HEK293 (cell line): ENCODE results near the gene NAA16.
"Not testable (repeated sequence)": the region's sequence is repeated elsewhere in the genome, so short reads cannot be mapped to it uniquely, and the experiment has no call there.

ENCODE experiments used
- ZNF335 ChIP-seq: fragments of 450-650 bp; formaldehyde crosslinking; conservative IDR thresholded peaks from 2 replicates; pipeline ENCODE4 v1.5.1; 2016; ENCODE audit warnings: missing biosample characterization, missing genetic modification characterization
- ZNF707 ChIP-seq: fragments of 450-650 bp; formaldehyde crosslinking; IDR thresholded peaks from 2 replicates; pipeline ENCODE4 v1.5.1; 2016; ENCODE audit warnings: missing biosample characterization, missing genetic modification characterization
- TF ChIP-seq, protein P1 (sequence below): IDR thresholded peaks from 2 replicates; pipeline ENCODE4 v1.6.1; 2011; ENCODE audit warnings: mild to moderate bottlenecking, low read depth, low read length, borderline replicate concordance
- TF ChIP-seq, protein P2 (sequence below): fragments of 450-650 bp; formaldehyde crosslinking; IDR thresholded peaks from 2 replicates; pipeline ENCODE4 v1.5.1; 2016; ENCODE audit warnings: missing biosample characterization, missing genetic modification characterization
- TF ChIP-seq, protein P3 (sequence below): fragments of 450-650 bp; formaldehyde crosslinking; IDR thresholded peaks from 2 replicates; pipeline ENCODE4 v1.5.1; 2016; ENCODE audit warnings: missing biosample characterization, missing genetic modification characterization

DNA sequence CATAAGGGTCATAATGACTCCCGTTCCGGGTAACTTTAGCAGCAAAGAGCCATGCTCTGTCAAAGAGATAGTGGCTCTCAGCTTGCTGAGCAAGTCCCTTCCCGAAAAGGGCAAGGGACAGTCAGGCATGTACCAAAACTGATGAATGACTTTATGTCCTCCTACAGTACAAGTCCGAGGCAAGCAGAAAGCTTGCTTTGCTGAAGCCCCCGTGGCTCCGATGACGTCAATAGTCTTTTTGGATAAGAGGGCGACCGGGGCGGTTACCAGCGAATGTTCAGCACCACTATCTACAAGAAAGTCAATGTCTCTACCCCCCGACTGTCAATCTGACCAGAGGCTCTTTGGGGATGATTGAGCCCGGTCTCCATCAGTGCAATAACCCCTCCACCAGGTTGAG lies 112.2 kb downstream of the NAA16 start:
- TF ChIP-seq, protein P1, sequence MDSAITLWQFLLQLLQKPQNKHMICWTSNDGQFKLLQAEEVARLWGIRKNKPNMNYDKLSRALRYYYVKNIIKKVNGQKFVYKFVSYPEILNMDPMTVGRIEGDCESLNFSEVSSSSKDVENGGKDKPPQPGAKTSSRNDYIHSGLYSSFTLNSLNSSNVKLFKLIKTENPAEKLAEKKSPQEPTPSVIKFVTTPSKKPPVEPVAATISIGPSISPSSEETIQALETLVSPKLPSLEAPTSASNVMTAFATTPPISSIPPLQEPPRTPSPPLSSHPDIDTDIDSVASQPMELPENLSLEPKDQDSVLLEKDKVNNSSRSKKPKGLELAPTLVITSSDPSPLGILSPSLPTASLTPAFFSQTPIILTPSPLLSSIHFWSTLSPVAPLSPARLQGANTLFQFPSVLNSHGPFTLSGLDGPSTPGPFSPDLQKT: not testable (repeated sequence)
- not testable (repeated sequence) for TF ChIP-seq ZNF335, ZNF707 (tag by site-specific recombination)
- TF ChIP-seq, protein P2, sequence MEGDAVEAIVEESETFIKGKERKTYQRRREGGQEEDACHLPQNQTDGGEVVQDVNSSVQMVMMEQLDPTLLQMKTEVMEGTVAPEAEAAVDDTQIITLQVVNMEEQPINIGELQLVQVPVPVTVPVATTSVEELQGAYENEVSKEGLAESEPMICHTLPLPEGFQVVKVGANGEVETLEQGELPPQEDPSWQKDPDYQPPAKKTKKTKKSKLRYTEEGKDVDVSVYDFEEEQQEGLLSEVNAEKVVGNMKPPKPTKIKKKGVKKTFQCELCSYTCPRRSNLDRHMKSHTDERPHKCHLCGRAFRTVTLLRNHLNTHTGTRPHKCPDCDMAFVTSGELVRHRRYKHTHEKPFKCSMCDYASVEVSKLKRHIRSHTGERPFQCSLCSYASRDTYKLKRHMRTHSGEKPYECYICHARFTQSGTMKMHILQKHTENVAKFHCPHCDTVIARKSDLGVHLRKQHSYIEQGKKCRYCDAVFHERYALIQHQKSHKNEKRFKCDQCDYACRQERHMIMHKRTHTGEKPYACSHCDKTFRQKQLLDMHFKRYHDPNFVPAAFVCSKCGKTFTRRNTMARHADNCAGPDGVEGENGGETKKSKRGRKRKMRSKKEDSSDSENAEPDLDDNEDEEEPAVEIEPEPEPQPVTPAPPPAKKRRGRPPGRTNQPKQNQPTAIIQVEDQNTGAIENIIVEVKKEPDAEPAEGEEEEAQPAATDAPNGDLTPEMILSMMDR (tag by site-specific recombination): not testable (repeated sequence)
- TF ChIP-seq, protein P3, sequence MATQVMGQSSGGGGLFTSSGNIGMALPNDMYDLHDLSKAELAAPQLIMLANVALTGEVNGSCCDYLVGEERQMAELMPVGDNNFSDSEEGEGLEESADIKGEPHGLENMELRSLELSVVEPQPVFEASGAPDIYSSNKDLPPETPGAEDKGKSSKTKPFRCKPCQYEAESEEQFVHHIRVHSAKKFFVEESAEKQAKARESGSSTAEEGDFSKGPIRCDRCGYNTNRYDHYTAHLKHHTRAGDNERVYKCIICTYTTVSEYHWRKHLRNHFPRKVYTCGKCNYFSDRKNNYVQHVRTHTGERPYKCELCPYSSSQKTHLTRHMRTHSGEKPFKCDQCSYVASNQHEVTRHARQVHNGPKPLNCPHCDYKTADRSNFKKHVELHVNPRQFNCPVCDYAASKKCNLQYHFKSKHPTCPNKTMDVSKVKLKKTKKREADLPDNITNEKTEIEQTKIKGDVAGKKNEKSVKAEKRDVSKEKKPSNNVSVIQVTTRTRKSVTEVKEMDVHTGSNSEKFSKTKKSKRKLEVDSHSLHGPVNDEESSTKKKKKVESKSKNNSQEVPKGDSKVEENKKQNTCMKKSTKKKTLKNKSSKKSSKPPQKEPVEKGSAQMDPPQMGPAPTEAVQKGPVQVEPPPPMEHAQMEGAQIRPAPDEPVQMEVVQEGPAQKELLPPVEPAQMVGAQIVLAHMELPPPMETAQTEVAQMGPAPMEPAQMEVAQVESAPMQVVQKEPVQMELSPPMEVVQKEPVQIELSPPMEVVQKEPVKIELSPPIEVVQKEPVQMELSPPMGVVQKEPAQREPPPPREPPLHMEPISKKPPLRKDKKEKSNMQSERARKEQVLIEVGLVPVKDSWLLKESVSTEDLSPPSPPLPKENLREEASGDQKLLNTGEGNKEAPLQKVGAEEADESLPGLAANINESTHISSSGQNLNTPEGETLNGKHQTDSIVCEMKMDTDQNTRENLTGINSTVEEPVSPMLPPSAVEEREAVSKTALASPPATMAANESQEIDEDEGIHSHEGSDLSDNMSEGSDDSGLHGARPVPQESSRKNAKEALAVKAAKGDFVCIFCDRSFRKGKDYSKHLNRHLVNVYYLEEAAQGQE (tag by site-specific recombination): not testable (repeated sequence)
